HepG2 (cell line): Measurements from ENCODE around the gene IRX5. TPM values are rescaled to one million over a fixed set of nuclear protein-coding genes. Genes with fewer than 3 reads are reported as not detected.

Experiments
- ATAC-seq: fragments of 200-7000 bp; cut with Tn5 transposase; 3 replicates; pipeline ENCODE4 v1.9.1; 2020; ENCODE audit warnings: mild to moderate bottlenecking, moderate library complexity
- BruUV-seq: library from RNA; stranded (reverse); fragments of 400-500 nt; replicated peaks from 2 replicates; lab custom pipeline; 2021; lab: Mats Ljungman, UMichigan
- CTCF ChIA-PET: fragments of 300-600 bp; formaldehyde crosslinking; extraction: SDS; loops from one replicate; lab custom pipeline; 2021; ENCODE audit warnings: low total read pairs, inconsistent platforms, low intra/inter-chr PET ratio; lab: Yijun Ruan, JAX
- POLR2A ChIA-PET: fragments of 350-600 bp; sonication (Branson Sonifier 250); formaldehyde crosslinking; loops from one replicate; lab custom pipeline; 2020; ENCODE audit warnings: antibody characterized with exemption, inconsistent platforms; lab: Yijun Ruan, JAX
- DNase-seq: peaks from one replicate; pipeline ENCODE4 v3.0.0-alpha.2; 2015; ENCODE audit warnings: low spot score
- FAIRE-seq: peaks from 3 replicates; lab custom pipeline; 2011; peaks lifted over from hg19 to GRCh38; lab: Jason Lieb, UNC
- H2AFZ ChIP-seq: one replicate; pipeline ENCODE4 v1.6.1; 2011; ENCODE audit warnings: low read length, inconsistent platforms
- H3K27ac ChIP-seq: fragments of 300-600 bp; 3 replicates; pipeline ENCODE4 v1.8.0; 2011; ENCODE audit warnings: mixed run types, mild to moderate bottlenecking, mixed read lengths, low read length, inconsistent platforms; ENCODE audit not compliant: insufficient read depth; ENCODE audit errors: extremely low read length
- H3K27me3 ChIP-seq, 2 experiments: fragments of 200-600 bp in 1 of 2; 2 replicates in 1 of 2; 3 replicates in 1 of 2; pipeline versions ENCODE4 v1.6.0 to v1.8.0; 2011; ENCODE audit warnings: low read length in 2 of 2, mild to moderate bottlenecking in 2 of 2, moderate library complexity in 2 of 2, inconsistent platforms in 1 of 2; ENCODE audit not compliant: insufficient read depth in 2 of 2, control insufficient read depth in 1 of 2
- H3K36me3 ChIP-seq, 2 experiments: fragments of 200-600 bp in 1 of 2; replicated peaks in 1 of 2; 2 replicates in 1 of 2; 3 replicates in 1 of 2; pipeline versions ENCODE4 v1.5.1 to v1.8.0; 2011; ENCODE audit warnings: low read length in 2 of 2, inconsistent platforms in 1 of 2; ENCODE audit not compliant: insufficient read depth in 2 of 2, control insufficient read depth in 1 of 2
- H3K4me1 ChIP-seq: 2 replicates; pipeline ENCODE4 v1.5.1; 2012; ENCODE audit warnings: low read length, inconsistent platforms; ENCODE audit not compliant: insufficient read depth
- H3K4me2 ChIP-seq: 2 replicates; pipeline ENCODE4 v1.6.0; 2011; ENCODE audit warnings: low read depth, low read length, inconsistent platforms
- H3K4me3 ChIP-seq, 3 experiments: fragments of 200-600 bp in 1 of 3; sonication (generic), shearing (Covaris generic) in 1 of 3; replicated peaks in 1 of 3; 2 replicates each; pipeline ENCODE4 v1.5.1; 2011 to 2016; ENCODE audit warnings: low read length in 3 of 3, inconsistent platforms in 2 of 3, low read depth in 2 of 3, mild to moderate bottlenecking in 2 of 3, control low read depth in 1 of 3, mixed read lengths in 1 of 3; ENCODE audit not compliant: insufficient read depth in 1 of 3
- H3K79me2 ChIP-seq: one replicate; pipeline ENCODE4 v1.6.1; 2011; ENCODE audit warnings: low read length, inconsistent platforms; ENCODE audit not compliant: insufficient read depth
- H3K9ac ChIP-seq: 2 replicates; pipeline ENCODE4 v1.6.0; 2011; ENCODE audit warnings: mild to moderate bottlenecking, low read depth, low read length, inconsistent platforms; ENCODE audit not compliant: insufficient read depth
- H3K9me3 ChIP-seq: 2 replicates; pipeline ENCODE4 v1.5.1; 2012; ENCODE audit warnings: mild to moderate bottlenecking, low read length
- H4K20me1 ChIP-seq: 2 replicates; pipeline ENCODE4 v1.6.0; 2011; ENCODE audit warnings: inconsistent platforms, mild to moderate bottlenecking, low read length, moderate library complexity; ENCODE audit not compliant: insufficient read depth
- ARID5B ChIP-seq: IDR thresholded peaks from 2 replicates; pipeline ENCODE4 v1.4.0; 2020; ENCODE audit warnings: mild to moderate bottlenecking, missing genetic modification reagents
- CTCF ChIP-seq: sonication (generic); formaldehyde crosslinking; IDR thresholded peaks from 2 replicates; pipeline ENCODE4 v1.5.0; 2020; ENCODE audit warnings: mild to moderate bottlenecking, missing genetic modification reagents, moderate library complexity
- HHEX ChIP-seq: IDR thresholded peaks from 2 replicates; pipeline ENCODE4 v1.6.1; 2016; ENCODE audit warnings: control low read depth
- MAF1 ChIP-seq: sonication (generic); formaldehyde crosslinking; IDR thresholded peaks from 2 replicates; pipeline ENCODE4 v1.5.0; 2020; ENCODE audit warnings: missing genetic modification reagents, borderline replicate concordance
- MED13 ChIP-seq: sonication (generic); formaldehyde crosslinking; IDR thresholded peaks from 2 replicates; pipeline ENCODE4 v1.5.0; 2020; ENCODE audit warnings: missing genetic modification reagents
- PATZ1 ChIP-seq: sonication (generic); formaldehyde crosslinking; IDR thresholded peaks from 2 replicates; pipeline ENCODE4 v1.4.0; 2020; ENCODE audit warnings: missing genetic modification reagents
- POLR2G ChIP-seq: fragments of 200-400 bp; formaldehyde crosslinking; IDR thresholded peaks from 2 replicates; pipeline ENCODE4 v1.6.1; 2018; ENCODE audit warnings: mild to moderate bottlenecking, low read depth, low read length, moderate library complexity
- SOX5 ChIP-seq: IDR thresholded peaks from 2 replicates; pipeline ENCODE4 v1.6.1; 2016; ENCODE audit warnings: borderline replicate concordance
- ZBTB26 ChIP-seq: IDR thresholded peaks from 2 replicates; pipeline ENCODE4 v1.6.1; 2016; ENCODE audit warnings: missing compliant biosample characterization, missing genetic modification reagents, borderline replicate concordance
- ZMAT3 ChIP-seq: sonication (generic); formaldehyde crosslinking; conservative IDR thresholded peaks from 2 replicates; pipeline ENCODE4 v1.7.0; 2021; ENCODE audit warnings: missing genetic modification reagents
- ZNF563 ChIP-seq: sonication (generic); formaldehyde crosslinking; IDR thresholded peaks from 2 replicates; pipeline ENCODE4 v1.8.0; 2022; ENCODE audit warnings: mild to moderate bottlenecking, moderate library complexity, missing genetic modification reagents
- ZNF569 ChIP-seq: sonication (generic); formaldehyde crosslinking; IDR thresholded peaks from 2 replicates; pipeline ENCODE4 v1.5.0; 2020; ENCODE audit warnings: mild to moderate bottlenecking, missing genetic modification reagents, moderate library complexity, borderline replicate concordance
- ZNF660 ChIP-seq: sonication (generic); formaldehyde crosslinking; IDR thresholded peaks from 2 replicates; pipeline ENCODE4 v1.5.1; 2020; ENCODE audit warnings: mild to moderate bottlenecking, low read depth, missing genetic modification reagents, borderline replicate concordance
- ZNF737 ChIP-seq: sonication (generic); formaldehyde crosslinking; IDR thresholded peaks from 2 replicates; pipeline ENCODE4 v1.5.0; 2020; ENCODE audit warnings: missing genetic modification reagents, mild to moderate bottlenecking, borderline replicate concordance
- WGBS: methylation state at CpG from one replicate; pipeline ENCODE4 v1.1.6; 2017; ENCODE audit warnings: low lambda C conversion rate; 5-methylcytosine and 5-hydroxymethylcytosine counted together
- in situ Hi-C: cut with HindIII; loops from 2 replicates; pipeline ENCODE4 v1.10.0; 2017; ENCODE audit warnings: low pct_unique_long_range_greater_than_20kb; ENCODE audit not compliant: extremely low pct_ligation_motif_present
- intact Hi-C: fragments of 100-400 bp; cut with micrococcal nuclease; formaldehyde crosslinking; loops from one replicate; pipeline ENCODE4 v1.10.0; 2022; ENCODE audit not compliant: unreplicated experiment
- polyA plus RNA-seq, 8 experiments: library from polyadenylated mRNA; depleted of rRNA in 3 of 8; stranded (reverse) in 7 of 8; unstranded in 1 of 8; fragments of >200 nt; fragmentation: Illumina TruSeq in 4 of 8; extraction: Trizol in 4 of 8; gene quantifications; 2 replicates each; pipeline versions ENCODE4 v1.2.1 to v1.2.3, GENCODE V29; 2011 to 2016; ENCODE audit warnings: low read depth in 4 of 8, missing spikeins in 1 of 8, mixed read lengths in 1 of 8; ENCODE audit not compliant: insufficient read depth in 1 of 8
- total RNA-seq, 5 experiments: library from RNA; depleted of rRNA; stranded (reverse); fragments of >200 nt; fragmentation: Illumina TruSeq; extraction: Trizol; gene quantifications; 2 replicates each; pipeline ENCODE4 v1.2.3, GENCODE V29; 2016; ENCODE audit warnings: low read depth in 1 of 5

The IRX5 gene
- total and polyA plus RNA-seq, 2 of the 13 experiments (the other 11 are each of a cell fraction or from before 2014, with no cell fraction given), result not detected

DNA sequence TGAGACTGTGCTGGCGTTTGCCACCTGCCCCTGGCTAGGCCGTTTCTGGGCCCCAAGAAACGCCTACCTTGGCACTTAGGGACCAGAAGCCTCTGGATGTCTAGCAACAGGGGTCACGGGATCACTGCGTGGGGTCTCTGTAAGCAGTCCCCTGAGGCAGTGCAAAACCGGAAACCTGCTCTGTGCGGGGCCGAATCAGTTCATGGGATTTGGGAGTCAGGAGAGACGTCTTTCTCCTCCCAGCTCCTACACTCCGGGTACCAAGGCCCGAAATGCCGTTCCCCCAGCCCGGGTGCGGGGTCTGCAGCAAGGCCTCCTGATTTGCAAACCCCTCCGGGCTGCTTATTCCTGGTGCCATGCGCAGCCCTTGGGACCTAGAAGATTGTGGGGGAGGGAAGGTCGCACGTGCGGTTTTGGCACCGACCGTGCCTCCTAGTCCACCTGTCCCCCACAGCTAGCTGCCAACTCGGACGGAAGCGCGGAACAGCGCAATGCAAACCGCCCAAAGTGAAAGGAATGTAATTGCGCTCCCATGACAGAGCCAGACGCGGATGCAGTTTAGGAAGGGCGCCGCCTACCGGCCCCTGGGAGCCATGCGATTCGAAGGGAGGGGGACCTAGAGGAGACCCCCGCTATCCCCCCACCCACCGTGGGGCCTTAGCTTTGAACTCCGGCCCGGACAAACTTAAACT is 6.5 kb downstream of the IRX5 start:
- 7% methylated on average over 17 of the region's 39 CpGs for WGBS
- in situ Hi-C loops, result no loop called here
- ChIA-PET CTCF (no interaction called here), POLR2A (no interaction called here)
- Histone ChIP-seq H3K4me2 (peak overlapping the region; percentile 34), H3K9ac (no peak overlapping the region), H3K9me3 (no peaks in the 10 kb centered on the region), H3K79me2 (no peaks in the 10 kb centered on the region)
- peak; percentile 16; the same call in 1 of the 3 replicates for ATAC-seq
- intact Hi-C loops, result no loop called here
- TF ChIP-seq PATZ1 (CRISPR knock-in tag), result peak; percentile 55; the same call in 1 of the 2 replicates
- no peak for TF ChIP-seq MAF1 (CRISPR knock-in tag)
- no peak for TF ChIP-seq SOX5
- TF ChIP-seq CTCF (CRISPR knock-in tag), result peak; percentile 37
- no peak for TF ChIP-seq ZNF660 (CRISPR knock-in tag)
- no peak for TF ChIP-seq ZNF737 (CRISPR knock-in tag)
- TF ChIP-seq ZNF563, result no peak
- no peak for TF ChIP-seq ZNF569 (CRISPR knock-in tag)
- no peak for TF ChIP-seq MED13 (CRISPR knock-in tag)
- TF ChIP-seq ZBTB26 (CRISPR knock-in tag), result no peak
- TF ChIP-seq POLR2G, result no peak
- no peak for TF ChIP-seq ARID5B (CRISPR knock-in tag)
- no peak for TF ChIP-seq HHEX
- no peak for TF ChIP-seq ZMAT3 (CRISPR knock-in tag)
- TF ChIP-seq, all 625 proteins: peak for 2
- Histone ChIP-seq H3K4me1 (no peaks in the 10 kb centered on the region), H4K20me1 (no peaks in the 10 kb centered on the region), H3K4me3 (peak overlapping the region in 1 of 3 experiments; percentile 4; a peak in 1 of 6 replicates), H2AFZ (no peak overlapping the region), H3K27ac (no peak overlapping the region), H3K27me3 (peaks cover 13 to 81% of the 10 kb centered on the region in 2 experiments), H3K36me3 (no peaks in the 10 kb centered on the region)
- DNase-seq, result no peak
- BruUV-seq, result no TSS peak
- no peak for FAIRE-seq
